ENCODE measurements around the gene EPHB2.

GRCh38 chr1:22705586-22705985 lies 5.1 kb upstream of the EPHB2 start:
- TF ChIP-seq POLR2A (IDR thresholded peaks at IDR 0.05; ENCODE audit: low read depth, low read length) (no peak), PAX5 (IDR thresholded peaks at IDR 0.05; ENCODE audit: insufficient read depth, low read length, severe bottlenecking) (no peak), POLR2AphosphoS5 (IDR thresholded peaks at IDR 0.05; ENCODE audit: low read depth, low read length) (no peak), SPI1 (IDR thresholded peaks at IDR 0.05; ENCODE audit: low read depth, low read length) (no peak)
